GM23248 (cell line): ENCODE data around the gene ATG7. TPM values are rescaled to one million over a fixed set of nuclear protein-coding genes. Genes with fewer than 3 reads are reported as not detected.

ENCODE experiments used
- DNase-seq: peaks from one replicate; pipeline ENCODE4 v3.0.0-alpha.2; 2015
- H2AFZ ChIP-seq: fragments of 200-600 bp; sonication (generic); 2 replicates; pipeline ENCODE4 v1.6.1; 2016; ENCODE audit warnings: antibody characterized with exemption
- H3F3A ChIP-seq: fragments of 200-600 bp; sonication (generic); 2 replicates; pipeline ENCODE4 v1.6.1; 2016; ENCODE audit warnings: mild to moderate bottlenecking, antibody characterized with exemption, mixed run types; ENCODE audit not compliant: insufficient read depth
- H3K27ac ChIP-seq: fragments of 200-600 bp; sonication (generic); 2 replicates; pipeline ENCODE4 v1.5.1; 2016; ENCODE audit warnings: mild to moderate bottlenecking
- H3K27me3 ChIP-seq: fragments of 200-600 bp; sonication (generic); replicated peaks from 2 replicates; pipeline ENCODE4 v1.6.1; 2016; ENCODE audit warnings: mild to moderate bottlenecking; ENCODE audit not compliant: insufficient read depth
- H3K36me3 ChIP-seq: fragments of 200-600 bp; sonication (generic); 2 replicates; pipeline ENCODE4 v1.6.1; 2016; ENCODE audit warnings: low read depth, mild to moderate bottlenecking
- H3K4me1 ChIP-seq: fragments of 200-600 bp; sonication (generic); 2 replicates; pipeline ENCODE4 v1.6.1; 2016; ENCODE audit warnings: mild to moderate bottlenecking; ENCODE audit not compliant: insufficient read depth
- H3K4me2 ChIP-seq: fragments of 200-600 bp; sonication (generic); one replicate; pipeline ENCODE4 v1.6.1; 2016; ENCODE audit warnings: mild to moderate bottlenecking; ENCODE audit not compliant: unreplicated experiment
- H3K4me3 ChIP-seq: fragments of 200-600 bp; sonication (generic); 2 replicates; pipeline ENCODE4 v1.5.1; 2016; ENCODE audit warnings: mild to moderate bottlenecking
- H3K79me2 ChIP-seq: fragments of 200-600 bp; sonication (generic); 2 replicates; pipeline ENCODE4 v1.6.1; 2016; ENCODE audit warnings: mild to moderate bottlenecking; ENCODE audit not compliant: insufficient read depth
- H3K9ac ChIP-seq: fragments of 200-600 bp; sonication (generic); 2 replicates; pipeline ENCODE4 v1.6.1; 2016; ENCODE audit warnings: mild to moderate bottlenecking
- H3K9me2 ChIP-seq: fragments of 200-600 bp; sonication (generic); 2 replicates; pipeline ENCODE4 v1.6.1; 2016; ENCODE audit warnings: mixed run types, mild to moderate bottlenecking, moderate library complexity; ENCODE audit not compliant: insufficient read depth
- H3K9me3 ChIP-seq: fragments of 200-600 bp; sonication (generic); one replicate; pipeline ENCODE4 v1.6.1; 2017; ENCODE audit warnings: low read depth
- H4K20me1 ChIP-seq: fragments of 200-600 bp; sonication (generic); 2 replicates; pipeline ENCODE4 v1.6.0; 2016; ENCODE audit not compliant: insufficient read depth
- EZH2 ChIP-seq: fragments of 200-600 bp; sonication (generic); IDR thresholded peaks from 2 replicates; pipeline ENCODE4 v1.6.1; 2018; ENCODE audit warnings: antibody characterized with exemption, mild to moderate bottlenecking; ENCODE audit not compliant: insufficient read depth, poor library complexity, severe bottlenecking
- EZH2phosphoT487 ChIP-seq: fragments of 200-600 bp; sonication (generic); IDR thresholded peaks from 2 replicates; pipeline ENCODE4 v1.6.1; 2018; ENCODE audit warnings: antibody characterized with exemption, moderate library complexity, mild to moderate bottlenecking, low read depth; ENCODE audit not compliant: insufficient read depth
- WGBS, 2 experiments: methylation state at CpG; one replicate each; pipeline ENCODE4 v1.1.6; 2015 to 2017; ENCODE audit warnings: low lambda C conversion rate in 2 of 2, low coverage in 1 of 2; ENCODE audit errors: missing lambda C conversion rate in 2 of 2; 5-methylcytosine and 5-hydroxymethylcytosine counted together
- in situ Hi-C: fragments of 300-500 bp; cut with MboI; formaldehyde crosslinking; loops from 2 replicates; pipeline ENCODE4 v1.15.0; 2020
- polyA plus RNA-seq: library from polyadenylated mRNA; unstranded; fragments of >200 nt; fragmentation: Nextera tagmentation; extraction: Ambion mirVana; gene quantifications from 2 replicates; pipeline ENCODE4 v1.2.1, GENCODE V29; 2016
- total RNA-seq: library from RNA; depleted of rRNA; stranded (reverse); fragments of >200 nt; shearing (Covaris generic); gene quantifications from 2 replicates; pipeline ENCODE4 v1.2.3, GENCODE V29; 2014

Gene ATG7
- total and polyA plus RNA-seq, 2 experiments from 2014 or later: 40.5 to 67.5 TPM

- 100% methylated on average over 1 of the region's 1 CpG for WGBS, 2 experiments
These were observed 31.7 kb upstream of the ATG7 start for GRCh38 chr3:11240496-11240895.

DNA sequence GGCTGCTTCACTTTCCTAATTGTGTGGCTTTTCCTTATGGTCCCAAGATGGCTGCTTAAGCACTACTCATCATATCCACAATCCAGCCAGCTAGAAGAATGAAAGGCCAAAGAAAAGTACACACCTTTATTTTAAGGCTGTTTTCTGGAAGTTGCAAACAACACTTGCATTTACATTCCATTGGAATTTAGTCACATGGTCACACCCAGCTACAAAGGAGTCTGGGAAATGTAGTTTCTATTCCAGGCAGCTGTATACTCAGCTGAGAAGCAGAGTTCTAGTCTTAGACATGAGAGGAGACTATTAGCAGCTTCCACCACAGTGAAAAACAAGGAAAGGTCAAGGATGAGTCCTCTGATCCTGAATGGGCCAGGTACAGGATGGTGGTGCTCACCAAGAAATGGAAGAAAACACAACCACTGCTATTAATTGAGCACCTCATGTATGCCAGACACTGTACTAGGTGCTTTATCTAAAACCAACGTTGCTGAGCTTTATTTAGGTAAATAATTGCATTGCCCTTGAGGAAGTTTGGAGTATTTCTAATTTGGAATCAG is 28.0 kb upstream of the ATG7 start:
- no peak overlapping the region for H3K4me2 ChIP-seq
- no peaks in the 10 kb centered on the region for H3K9me2 ChIP-seq
- in situ Hi-C loops: no loop called here
- H3K9me3 ChIP-seq: no peaks in the 10 kb centered on the region
- peak; percentile 60 for DNase-seq
- H2AFZ ChIP-seq: no peak overlapping the region
- peaks cover 9% of the 10 kb centered on the region for H3F3A ChIP-seq
- H3K36me3 ChIP-seq: no peaks in the 10 kb centered on the region
- H3K79me2 ChIP-seq: peaks cover 28% of the 10 kb centered on the region
- no peak overlapping the region for H3K27ac ChIP-seq
- TF ChIP-seq EZH2phosphoT487 (no peak), EZH2 (no peak)
- no peaks in the 10 kb centered on the region for H4K20me1 ChIP-seq
- H3K4me1 ChIP-seq: peaks cover 7% of the 10 kb centered on the region
- no peaks in the 10 kb centered on the region for H3K27me3 ChIP-seq
- no peak overlapping the region for H3K9ac ChIP-seq
- WGBS, 2 experiments: 96 to 100% methylated on average over 1 of the region's 1 CpG
- no peak overlapping the region for H3K4me3 ChIP-seq

More at GRCh38 chr3:11240496-11240895, 31.7 kb upstream of the ATG7 start:
- DNase-seq: no peak
- Histone ChIP-seq H2AFZ (no peak overlapping the region), H3K9ac (no peak overlapping the region), H3K79me2 (peaks cover 31% of the 10 kb centered on the region), H3K36me3 (no peaks in the 10 kb centered on the region), H3K27me3 (no peaks in the 10 kb centered on the region), H3K4me3 (no peak overlapping the region), H3F3A (peaks cover 32% of the 10 kb centered on the region), H3K9me2 (no peaks in the 10 kb centered on the region), H3K4me2 (no peak overlapping the region), H3K4me1 (peaks cover 29% of the 10 kb centered on the region), H3K9me3 (no peaks in the 10 kb centered on the region), H3K27ac (no peak overlapping the region), H4K20me1 (no peaks in the 10 kb centered on the region)
- TF ChIP-seq EZH2phosphoT487: no peak
- in situ Hi-C loops: no loop called here

DNA sequence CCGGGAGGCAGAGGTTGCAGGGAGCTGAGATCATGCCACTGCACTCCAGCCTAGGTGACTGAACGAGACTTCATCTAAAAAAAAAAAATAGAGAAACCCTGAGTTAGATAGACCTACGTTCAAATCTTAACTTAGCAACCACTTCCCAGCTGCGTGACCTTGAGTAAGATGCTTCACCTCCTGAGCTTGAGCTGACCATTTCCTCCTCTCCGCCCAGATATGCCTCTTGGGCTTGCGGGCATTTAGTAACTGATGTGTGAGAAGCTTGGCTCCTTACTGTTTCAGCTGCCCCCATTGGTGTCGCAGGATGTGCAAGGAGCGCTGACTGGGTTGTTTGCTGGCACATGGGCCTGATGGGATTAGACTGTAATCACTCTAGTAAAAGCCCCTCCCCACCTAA is 26.9 kb upstream of the ATG7 start:
- WGBS, 2 experiments: 96 to 97% methylated on average over 8 of the region's 8 CpGs
- Histone ChIP-seq H3K9me3 (no peaks in the 10 kb centered on the region), H3K36me3 (no peaks in the 10 kb centered on the region), H3K4me2 (no peak overlapping the region), H3K4me3 (no peak overlapping the region), H3K9ac (no peak overlapping the region), H2AFZ (no peak overlapping the region), H3K79me2 (peaks cover 21% of the 10 kb centered on the region), H3F3A (no peaks in the 10 kb centered on the region), H3K4me1 (no peaks in the 10 kb centered on the region), H3K27ac (no peak overlapping the region), H3K9me2 (no peaks in the 10 kb centered on the region), H4K20me1 (no peaks in the 10 kb centered on the region), H3K27me3 (no peaks in the 10 kb centered on the region)
- no peak for TF ChIP-seq EZH2
- TF ChIP-seq EZH2phosphoT487: no peak
- DNase-seq: no peak
- in situ Hi-C loops: no loop called here

- Histone ChIP-seq H3K9me3 (no peaks in the 10 kb centered on the region), H3K27ac (no peak overlapping the region), H3K9me2 (no peaks in the 10 kb centered on the region), H3K36me3 (no peaks in the 10 kb centered on the region), H3K4me2 (no peak overlapping the region), H3K9ac (no peak overlapping the region), H3K79me2 (peaks cover 17% of the 10 kb centered on the region), H3K4me1 (no peaks in the 10 kb centered on the region), H3K27me3 (no peaks in the 10 kb centered on the region), H2AFZ (no peak overlapping the region), H4K20me1 (no peaks in the 10 kb centered on the region), H3K4me3 (no peak overlapping the region), H3F3A (no peaks in the 10 kb centered on the region)
- no peak for DNase-seq
- TF ChIP-seq EZH2 (no peak), EZH2phosphoT487 (no peak)
- in situ Hi-C loops: no loop called here
- 95 to 96% methylated on average over 6 of the region's 6 CpGs for WGBS, 2 experiments
These were observed 26.2 kb upstream of the ATG7 start for GRCh38 chr3:11245827-11246662.
